Fibroblast of the aortic adventitia (primary cell): ENCODE results near the gene MAGI2. TPM values are rescaled to one million over a fixed set of nuclear protein-coding genes. Genes with fewer than 3 reads are reported as not detected.

Source experiments
- DNase-seq: peaks from one replicate; pipeline ENCODE4 v3.0.0-alpha.2; 2010; ENCODE audit warnings: low read depth
- H3K4me3 ChIP-seq: 2 replicates; pipeline ENCODE4 v1.5.1; 2011; ENCODE audit warnings: low read depth, mild to moderate bottlenecking, control low read depth, low read length, moderate library complexity
- total RNA-seq: library from RNA; depleted of rRNA; stranded (reverse); fragments of >200 nt; gene quantifications from 2 replicates; pipeline ENCODE4 v1.2.3, GENCODE V29; 2012; ENCODE audit warnings: low replicate concordance
- TF ChIP-seq, protein P1 (sequence below): IDR thresholded peaks from 2 replicates; pipeline ENCODE4 v1.5.1; 2011; ENCODE audit warnings: mild to moderate bottlenecking, low read length, control low read depth, inconsistent platforms; ENCODE audit not compliant: insufficient read depth

The MAGI2 gene
- total RNA-seq, 1 donor, result 25.5 TPM

DNA sequence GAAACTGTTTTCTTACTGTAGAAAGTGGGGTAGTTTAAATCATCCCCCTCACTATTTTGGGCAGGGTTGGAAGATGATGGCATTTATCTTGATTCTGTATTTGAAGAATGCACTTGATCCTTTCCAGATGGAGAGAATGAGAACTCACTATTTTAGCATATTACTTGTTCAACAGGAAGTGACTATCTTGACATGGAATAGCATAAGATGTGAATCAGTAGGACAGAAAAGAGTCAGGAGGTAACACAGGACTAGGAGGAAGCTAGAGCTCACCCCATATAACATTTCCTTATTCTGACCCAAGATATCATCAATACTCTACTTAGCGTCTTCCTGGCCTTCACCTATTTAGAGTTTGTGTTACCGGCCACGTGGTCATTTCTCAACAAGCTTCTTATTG is 1254.7 kb downstream of the MAGI2 start:
- TF ChIP-seq, protein P1, sequence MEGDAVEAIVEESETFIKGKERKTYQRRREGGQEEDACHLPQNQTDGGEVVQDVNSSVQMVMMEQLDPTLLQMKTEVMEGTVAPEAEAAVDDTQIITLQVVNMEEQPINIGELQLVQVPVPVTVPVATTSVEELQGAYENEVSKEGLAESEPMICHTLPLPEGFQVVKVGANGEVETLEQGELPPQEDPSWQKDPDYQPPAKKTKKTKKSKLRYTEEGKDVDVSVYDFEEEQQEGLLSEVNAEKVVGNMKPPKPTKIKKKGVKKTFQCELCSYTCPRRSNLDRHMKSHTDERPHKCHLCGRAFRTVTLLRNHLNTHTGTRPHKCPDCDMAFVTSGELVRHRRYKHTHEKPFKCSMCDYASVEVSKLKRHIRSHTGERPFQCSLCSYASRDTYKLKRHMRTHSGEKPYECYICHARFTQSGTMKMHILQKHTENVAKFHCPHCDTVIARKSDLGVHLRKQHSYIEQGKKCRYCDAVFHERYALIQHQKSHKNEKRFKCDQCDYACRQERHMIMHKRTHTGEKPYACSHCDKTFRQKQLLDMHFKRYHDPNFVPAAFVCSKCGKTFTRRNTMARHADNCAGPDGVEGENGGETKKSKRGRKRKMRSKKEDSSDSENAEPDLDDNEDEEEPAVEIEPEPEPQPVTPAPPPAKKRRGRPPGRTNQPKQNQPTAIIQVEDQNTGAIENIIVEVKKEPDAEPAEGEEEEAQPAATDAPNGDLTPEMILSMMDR, result no peak
- peak; percentile 51 for DNase-seq
- H3K4me3 ChIP-seq, result no peak overlapping the region

DNA sequence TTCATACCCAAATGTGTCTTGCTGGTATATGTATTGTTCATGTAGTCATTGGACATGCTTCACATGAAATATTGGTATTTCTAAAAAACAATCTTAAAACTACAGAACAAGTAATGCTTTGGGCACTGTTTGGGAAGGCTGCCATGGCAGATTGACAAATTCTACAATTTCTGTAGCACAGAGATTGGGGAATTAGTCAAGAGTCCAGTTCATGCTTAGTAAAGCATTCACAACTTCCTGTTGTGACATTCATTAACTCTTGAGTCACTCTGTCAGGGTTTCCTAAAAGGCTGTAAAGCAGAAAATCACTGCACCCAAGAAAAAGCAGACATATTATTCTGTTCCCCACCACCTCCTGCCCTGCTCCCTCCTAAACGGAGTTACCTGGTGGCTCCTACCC is 1256.0 kb downstream of the MAGI2 start:
- TF ChIP-seq, protein P1, result no peak
- peak; percentile 76 for DNase-seq
- H3K4me3 ChIP-seq, result no peak overlapping the region

DNA sequence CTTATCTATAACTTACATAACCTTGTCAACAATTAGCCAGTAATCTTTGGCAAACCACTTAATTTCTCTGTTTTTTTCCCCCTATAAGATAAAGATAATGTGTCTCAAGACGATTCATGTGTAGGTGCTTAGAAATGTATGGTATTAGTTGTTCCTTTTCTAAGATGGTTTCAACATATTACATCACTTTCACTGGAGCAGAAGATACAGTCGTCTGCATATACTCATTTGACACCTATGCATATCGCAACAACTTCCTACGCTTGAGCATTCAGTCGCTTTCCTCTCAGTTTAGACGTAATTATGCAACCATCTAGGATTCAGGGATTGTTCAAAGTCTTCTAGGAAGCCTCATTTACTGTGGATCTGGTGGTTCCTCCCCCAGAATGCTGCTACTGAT is 1258.2 kb downstream of the MAGI2 start:
- DNase-seq, result no peak
- TF ChIP-seq, protein P1, result no peak

DNA sequence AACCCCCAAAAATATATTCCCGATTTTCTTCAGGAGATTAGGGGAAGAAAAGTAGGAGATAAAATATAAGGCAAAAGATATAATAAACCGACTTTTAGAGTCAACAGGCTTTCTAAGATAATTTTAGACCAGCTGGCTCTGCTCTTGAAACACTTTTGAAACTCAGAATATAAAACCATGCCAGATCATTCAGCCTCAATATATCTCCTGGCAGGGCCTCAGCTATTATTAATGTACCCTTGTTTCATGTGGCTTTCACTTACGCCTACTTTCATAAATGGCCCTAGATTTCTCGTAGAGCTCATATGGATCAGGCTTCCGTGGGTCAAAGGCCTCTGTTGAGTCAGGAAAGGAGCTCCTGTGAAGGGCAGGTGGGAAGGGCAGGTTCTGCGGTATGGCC is 1258.9 kb downstream of the MAGI2 start:
- TF ChIP-seq, protein P1, result no peak
- peak; percentile 7 for DNase-seq
- no peak overlapping the region for H3K4me3 ChIP-seq

More for the DNA sequence above, 1258.2 kb downstream of the MAGI2 start:
- no peak overlapping the region for H3K4me3 ChIP-seq

DNA sequence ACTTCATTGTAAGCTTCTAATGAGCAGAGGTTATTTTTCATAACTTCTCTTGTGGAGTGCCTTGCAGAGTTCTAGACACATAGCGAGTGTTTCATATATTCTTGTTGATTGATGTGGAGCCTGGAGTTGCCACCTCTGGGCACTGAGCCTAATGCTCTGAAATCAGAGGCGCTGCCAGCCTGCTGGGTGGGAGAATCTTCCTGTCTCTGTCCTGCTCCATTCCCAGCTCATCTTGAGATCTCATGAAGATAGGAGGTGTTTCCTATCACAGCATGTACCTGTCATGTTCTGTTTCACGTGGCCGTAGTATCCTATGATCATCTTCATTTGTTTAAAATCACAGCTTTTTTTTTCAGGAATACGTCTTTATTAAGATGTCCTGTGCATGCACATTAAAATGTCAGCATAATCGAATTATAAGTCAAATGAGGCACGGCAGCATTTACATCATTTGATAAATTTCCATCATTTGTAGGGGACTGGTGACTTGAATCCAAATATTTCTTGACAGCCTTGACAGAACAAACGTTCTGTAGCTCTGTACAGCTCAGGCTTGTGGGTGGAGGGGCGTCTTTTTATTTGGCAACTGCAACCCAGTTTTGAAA is 1261.9 kb downstream of the MAGI2 start:
- H3K4me3 ChIP-seq, result no peak overlapping the region
- TF ChIP-seq, protein P1, result no peak
- DNase-seq, result no peak

DNA sequence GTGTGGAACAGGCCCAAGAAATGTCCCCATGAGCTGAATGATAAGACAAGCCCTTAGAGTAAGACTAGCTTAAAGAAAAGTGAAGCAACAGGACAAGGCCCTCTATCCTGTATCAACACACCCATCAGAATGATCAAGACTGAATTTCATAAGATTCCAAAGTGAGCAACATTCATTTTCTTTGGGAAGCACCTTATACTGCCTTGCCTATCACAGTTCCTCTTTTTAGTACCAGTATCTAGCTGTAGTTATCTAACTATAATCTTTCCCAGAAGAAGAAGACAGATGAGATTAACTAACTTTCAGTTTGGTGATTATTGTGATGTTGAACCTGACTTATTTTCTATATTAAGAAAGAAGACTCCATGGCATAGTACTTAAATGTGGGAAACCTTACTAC is 1263.7 kb downstream of the MAGI2 start:
- TF ChIP-seq, protein P1, result no peak
- no peak overlapping the region for H3K4me3 ChIP-seq
- no peak for DNase-seq
